ENCODE measurements around the gene SLC15A1.

SLC15A1 gene

DNA sequence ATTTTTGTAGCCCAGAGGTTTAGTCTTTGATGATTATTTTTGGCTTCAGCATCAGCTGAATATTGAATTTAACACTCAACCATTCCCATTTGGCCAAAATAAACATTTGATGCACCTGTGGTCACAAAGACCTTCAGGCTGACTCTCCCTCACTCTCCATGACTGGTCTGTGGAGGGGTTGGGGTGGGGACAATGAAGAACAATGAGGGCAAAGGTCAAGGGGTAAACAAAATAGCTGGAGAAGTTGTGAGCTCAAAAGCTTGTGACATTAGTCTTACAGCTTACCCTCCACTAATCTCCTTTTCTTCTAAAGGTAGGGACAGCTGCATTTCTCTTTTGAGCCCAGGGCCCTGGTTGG, 86.9 kb downstream of the SLC15A1 start:
- no peak for DNase-seq (ENCODE audit: low spot score in 2 of 2)
- Histone ChIP-seq H3K27me3 (ENCODE audit: low read depth) (no peaks in the 10 kb centered on the region; the same call in 1 of the 2 replicates), H3K4me1 (no peaks in the 10 kb centered on the region), H3K9me3 (no peaks in the 10 kb centered on the region), H3K4me3 (no peak overlapping the region), H3K36me3 (replicated peaks) (no peaks in the 10 kb centered on the region)
- in situ Hi-C loops (cut with MboI; ENCODE audit: low sequenced_read_pairs), result no loop called here

DNA sequence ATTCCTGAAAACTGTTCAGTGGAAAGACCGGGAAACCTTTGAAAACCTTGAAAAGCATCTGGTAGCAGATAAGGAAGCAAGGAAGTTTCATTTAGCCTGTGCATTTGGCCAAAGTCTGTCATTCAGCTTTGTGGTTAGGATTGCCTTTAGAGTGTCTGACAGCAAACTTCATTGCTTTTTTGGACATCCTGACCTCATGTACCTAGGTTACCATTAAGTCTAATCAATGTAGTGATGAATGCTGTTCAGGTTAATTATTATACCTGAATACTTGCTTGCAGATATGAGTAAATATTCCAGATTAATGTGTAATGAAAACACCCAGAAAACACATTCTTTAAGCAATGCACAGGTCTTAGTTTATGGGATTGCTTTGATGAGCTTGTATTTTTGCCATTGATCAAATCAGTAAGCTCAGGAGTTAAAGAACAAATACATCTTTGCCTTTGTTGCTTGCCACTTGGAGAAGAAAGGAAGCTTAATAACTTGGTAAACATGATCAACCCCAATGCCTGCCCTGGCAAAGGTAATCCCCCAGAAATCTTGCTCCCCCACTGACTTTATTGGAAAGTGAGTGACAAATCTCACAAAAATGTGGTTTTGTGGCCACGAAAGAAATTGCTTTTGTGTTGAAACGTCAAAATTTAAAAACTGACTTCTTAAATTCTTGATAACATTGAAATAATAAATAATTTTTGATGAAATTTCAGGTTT, 87.4 kb downstream of the SLC15A1 start:
- H3K4me3 ChIP-seq, result no peak overlapping the region
- no peaks in the 10 kb centered on the region; the same call in 1 of the 2 replicates for H3K27me3 ChIP-seq (ENCODE audit: low read depth)
- no peaks in the 10 kb centered on the region for H3K9me3 ChIP-seq
- no peak for DNase-seq (ENCODE audit: low spot score in 2 of 2)
- H3K4me1 ChIP-seq, result no peaks in the 10 kb centered on the region
- H3K36me3 ChIP-seq (replicated peaks), result no peaks in the 10 kb centered on the region
- in situ Hi-C loops (cut with MboI; ENCODE audit: low sequenced_read_pairs), result no loop called here

DNA sequence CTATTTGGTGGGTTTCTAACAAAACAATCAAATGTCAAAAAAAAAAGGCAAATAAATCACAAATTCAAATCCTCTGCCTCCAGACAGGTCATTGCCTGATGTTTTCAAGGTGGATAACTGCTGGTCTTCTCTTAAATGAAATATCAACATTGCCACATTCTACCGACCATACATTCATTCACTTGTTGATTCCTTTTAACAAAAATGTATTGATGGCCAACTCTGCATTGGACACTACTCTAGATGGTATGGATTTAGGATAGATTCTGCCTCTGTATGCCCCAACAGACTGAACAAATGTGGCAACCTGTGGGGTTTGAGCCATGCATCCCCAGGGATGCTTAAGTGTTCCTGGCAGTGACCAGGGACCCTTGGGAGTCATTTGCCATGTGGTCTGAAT, 88.0 kb downstream of the SLC15A1 start:
- in situ Hi-C loops (cut with MboI; ENCODE audit: low sequenced_read_pairs), result no loop called here
- Histone ChIP-seq H3K36me3 (replicated peaks) (no peaks in the 10 kb centered on the region), H3K4me3 (no peak overlapping the region), H3K27me3 (ENCODE audit: low read depth) (no peaks in the 10 kb centered on the region; the same call in 1 of the 2 replicates), H3K4me1 (no peaks in the 10 kb centered on the region), H3K9me3 (no peaks in the 10 kb centered on the region)
- no peak for DNase-seq (ENCODE audit: low spot score in 2 of 2)

DNA sequence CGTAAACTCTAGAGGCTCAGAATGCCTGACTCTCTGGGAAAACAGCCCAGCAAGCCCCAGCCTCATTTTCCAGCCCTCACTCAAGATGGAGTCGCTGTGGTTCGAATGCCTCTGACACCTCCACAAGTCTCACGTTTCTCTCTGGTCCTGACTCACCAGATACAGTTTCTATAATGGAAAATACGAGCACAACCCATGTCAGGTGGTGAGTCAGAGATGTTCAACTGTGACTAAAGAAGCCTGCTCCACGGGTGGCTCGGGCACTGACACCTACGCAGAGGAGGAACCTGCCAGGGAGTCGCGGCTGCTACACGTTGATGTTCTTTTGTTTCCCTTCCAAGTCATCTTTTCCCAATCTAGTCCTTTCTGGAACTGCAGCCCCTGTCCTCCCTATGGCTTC, 88.4 kb downstream of the SLC15A1 start:
- Histone ChIP-seq H3K27me3 (ENCODE audit: low read depth) (no peaks in the 10 kb centered on the region), H3K4me1 (no peaks in the 10 kb centered on the region), H3K36me3 (replicated peaks) (no peaks in the 10 kb centered on the region), H3K4me3 (no peak overlapping the region), H3K9me3 (peaks cover 3% of the 10 kb centered on the region)
- no peak for DNase-seq (ENCODE audit: low spot score in 2 of 2)
- in situ Hi-C loops (cut with MboI; ENCODE audit: low sequenced_read_pairs), result no loop called here

GRCh38 chr13:98658131-98658530, 94.3 kb downstream of the SLC15A1 start:
- H3K27me3 ChIP-seq (ENCODE audit: low read depth), result no peaks in the 10 kb centered on the region
- DNase-seq (ENCODE audit: low spot score in 2 of 2), result peak; percentile 19 to 48
- no peaks in the 10 kb centered on the region for H3K36me3 ChIP-seq (replicated peaks)
- H3K4me3 ChIP-seq, result no peak overlapping the region
- in situ Hi-C loops (cut with MboI; ENCODE audit: low sequenced_read_pairs), result no loop called here
- H3K4me1 ChIP-seq, result peaks cover 10% of the 10 kb centered on the region
- H3K9me3 ChIP-seq, result peaks cover 11% of the 10 kb centered on the region

DNA sequence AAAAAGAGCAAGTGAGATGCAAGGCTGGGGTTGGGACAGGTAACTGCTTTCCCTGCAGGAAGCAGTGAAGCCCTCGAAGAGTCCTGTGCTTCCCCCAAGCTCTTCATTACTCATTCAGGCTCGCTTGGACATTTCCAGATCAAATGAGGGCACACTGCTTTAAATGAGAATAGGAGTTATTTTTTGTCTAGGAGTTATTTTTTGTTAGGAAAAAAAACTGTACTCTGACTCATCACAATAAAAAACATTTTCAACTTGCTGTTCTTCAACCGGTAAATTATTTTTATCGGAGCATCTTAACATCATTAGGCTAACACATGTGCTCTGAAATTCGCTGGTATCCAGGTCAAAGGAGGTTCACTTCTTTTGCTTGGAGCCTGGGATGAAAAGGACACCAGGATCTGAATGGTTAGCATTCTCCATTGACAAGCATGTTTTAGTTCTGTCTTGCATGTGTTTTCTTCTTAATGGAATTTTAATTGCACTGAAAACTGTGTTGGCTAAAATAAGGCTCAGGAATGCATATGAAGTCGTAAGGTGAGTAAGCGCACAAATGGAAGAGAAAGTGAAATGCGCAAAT, 94.9 kb downstream of the SLC15A1 start:
- Histone ChIP-seq H3K4me1 (peaks cover 10% of the 10 kb centered on the region), H3K27me3 (ENCODE audit: low read depth) (no peaks in the 10 kb centered on the region), H3K4me3 (no peak overlapping the region), H3K36me3 (replicated peaks) (no peaks in the 10 kb centered on the region), H3K9me3 (peaks cover 11% of the 10 kb centered on the region)
- in situ Hi-C loops (cut with MboI; ENCODE audit: low sequenced_read_pairs), result no loop called here
- DNase-seq (ENCODE audit: low spot score in 2 of 2), result peak in 1 of 2 experiments; percentile 9

DNA sequence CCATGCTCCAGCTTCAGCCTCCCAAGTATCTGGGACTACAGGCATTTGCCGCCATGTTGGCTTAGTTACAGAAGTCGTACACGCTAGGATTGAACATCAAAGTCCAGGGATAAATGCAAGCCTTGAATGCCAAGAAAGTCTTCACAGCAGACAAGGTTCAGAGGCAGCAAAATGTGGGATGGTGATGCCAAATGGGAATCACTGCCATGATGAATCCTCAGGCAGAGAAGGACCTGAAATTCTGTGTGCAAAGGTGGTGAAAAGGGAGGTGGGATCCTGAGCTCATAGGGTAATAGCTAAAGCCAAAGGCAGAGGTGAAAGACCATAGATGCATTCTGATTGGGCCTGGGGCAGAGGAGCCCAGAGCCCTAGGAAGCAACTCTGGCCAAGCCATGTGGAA, 96.2 kb downstream of the SLC15A1 start:
- Histone ChIP-seq H3K27me3 (ENCODE audit: low read depth) (no peaks in the 10 kb centered on the region), H3K4me3 (no peak overlapping the region), H3K4me1 (peaks cover 10% of the 10 kb centered on the region), H3K9me3 (peaks cover 11% of the 10 kb centered on the region), H3K36me3 (replicated peaks) (no peaks in the 10 kb centered on the region)
- DNase-seq (ENCODE audit: low spot score in 2 of 2), result no peak
- in situ Hi-C loops (cut with MboI; ENCODE audit: low sequenced_read_pairs), result no loop called here

DNA sequence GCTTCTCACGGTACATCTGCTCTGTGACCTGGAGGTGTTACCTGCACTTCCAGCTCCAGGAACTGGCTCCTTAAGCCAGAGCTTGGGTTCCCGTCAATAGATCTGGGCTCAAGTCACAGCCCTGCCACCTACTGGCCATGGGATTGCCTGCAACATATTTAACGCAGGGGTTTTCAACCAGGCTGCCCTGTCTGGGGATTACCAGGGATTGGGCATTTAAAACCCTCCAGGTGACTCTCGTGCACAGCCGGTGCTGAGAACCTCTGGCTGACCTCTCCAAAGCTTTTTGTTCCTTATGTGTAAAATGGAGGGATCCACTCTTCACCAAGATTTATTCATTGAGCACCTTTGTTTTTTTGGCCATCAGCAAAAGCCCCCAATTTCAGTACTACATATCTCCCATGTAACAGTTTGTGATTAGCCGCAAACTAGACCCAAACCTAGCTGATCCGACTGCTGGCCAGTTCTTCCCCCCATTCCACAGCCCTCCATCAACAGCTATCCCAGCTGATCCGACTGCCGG, 98.9 kb downstream of the SLC15A1 start:
- Histone ChIP-seq H3K4me1 (peaks cover 10% of the 10 kb centered on the region), H3K27me3 (ENCODE audit: low read depth) (no peaks in the 10 kb centered on the region), H3K36me3 (replicated peaks) (no peaks in the 10 kb centered on the region), H3K9me3 (peaks cover 3% of the 10 kb centered on the region; the same call in 1 of the 2 replicates), H3K4me3 (no peak overlapping the region)
- DNase-seq (ENCODE audit: low spot score in 2 of 2), result peak; percentile 71 to 87
- in situ Hi-C loops (cut with MboI; ENCODE audit: low sequenced_read_pairs), result loop anchor here (5.0 kb wide), 1 partner anchor 206 kb away; no protein-coding TSS in a partner anchor

DNA sequence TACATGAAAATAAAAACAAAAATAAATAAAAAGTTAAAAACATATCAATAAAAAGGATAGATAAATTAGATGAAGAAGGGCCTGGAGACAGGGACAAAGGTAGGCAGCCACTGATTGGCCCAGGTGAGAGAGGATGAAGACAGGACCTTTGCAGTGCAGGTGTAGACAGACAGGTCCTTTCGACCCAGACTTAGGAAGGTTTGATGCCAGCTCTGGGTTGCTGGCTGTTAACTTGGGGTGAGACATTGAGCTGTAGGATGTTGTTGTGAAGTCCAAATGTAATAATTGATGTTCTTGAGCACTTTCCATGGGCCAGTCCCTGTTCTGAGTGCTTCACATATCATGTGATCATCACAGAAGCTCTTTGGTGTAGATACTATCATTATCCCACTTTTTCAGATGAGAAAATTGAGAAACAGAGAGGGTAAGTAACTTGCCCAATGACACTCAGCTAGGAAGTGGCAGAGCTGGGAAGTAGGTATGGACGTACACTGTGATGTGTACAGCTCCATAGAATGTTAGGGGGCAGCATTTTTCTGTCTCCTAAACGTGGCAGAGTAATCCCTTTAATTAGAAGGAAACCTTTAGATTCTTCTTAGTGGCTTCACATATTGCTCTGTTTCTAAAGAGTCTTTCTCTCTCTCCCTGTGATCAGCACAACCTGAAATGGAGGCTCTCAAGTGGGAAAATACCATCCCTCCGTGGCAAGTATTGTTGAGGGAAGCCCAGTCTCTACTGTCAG, 99.6 kb downstream of the SLC15A1 start:
- no peaks in the 10 kb centered on the region for H3K36me3 ChIP-seq (replicated peaks)
- in situ Hi-C loops (cut with MboI; ENCODE audit: low sequenced_read_pairs), result loop anchor here (5.0 kb wide), 1 partner anchor 206 kb away; no protein-coding TSS in a partner anchor

DNA sequence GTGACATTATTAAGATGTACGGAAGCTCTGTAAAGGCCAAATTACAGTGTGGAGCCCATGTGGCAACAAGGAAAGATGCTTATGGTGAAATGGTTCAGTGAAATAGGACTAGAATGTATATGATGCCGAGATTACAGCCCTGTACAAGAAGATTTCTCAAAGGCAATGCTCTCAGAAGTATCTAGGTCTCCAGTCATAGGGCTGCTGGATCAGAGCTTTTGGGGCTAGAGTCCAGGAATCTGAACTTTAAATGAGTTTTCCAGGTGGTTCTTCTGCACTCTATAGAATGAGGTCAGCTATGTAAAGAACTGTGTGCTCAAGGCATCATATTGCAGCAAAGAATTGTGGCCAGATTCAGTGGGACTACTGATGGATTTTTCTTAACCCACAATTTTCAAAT, 100.2 kb downstream of the SLC15A1 start:
- Histone ChIP-seq H3K9me3 (no peaks in the 10 kb centered on the region), H3K36me3 (replicated peaks) (no peaks in the 10 kb centered on the region), H3K4me3 (no peak overlapping the region), H3K27me3 (ENCODE audit: low read depth) (no peaks in the 10 kb centered on the region), H3K4me1 (peaks cover under 1% of the 10 kb centered on the region)
- in situ Hi-C loops (cut with MboI; ENCODE audit: low sequenced_read_pairs), result loop anchor here (5.0 kb wide), 1 partner anchor 205 kb away; no protein-coding TSS in a partner anchor
- no peak for DNase-seq (ENCODE audit: low spot score in 2 of 2)

More for the DNA sequence above, 99.6 kb downstream of the SLC15A1 start:
- Histone ChIP-seq H3K4me1 (peaks cover 5% of the 10 kb centered on the region), H3K4me3 (no peak overlapping the region), H3K9me3 (no peaks in the 10 kb centered on the region), H3K27me3 (ENCODE audit: low read depth) (no peaks in the 10 kb centered on the region)
- no peak for DNase-seq (ENCODE audit: low spot score in 2 of 2)

GRCh38 chr13:98651744-98652143, 100.7 kb downstream of the SLC15A1 start:
- no peaks in the 10 kb centered on the region for H3K9me3 ChIP-seq
- peaks cover 2% of the 10 kb centered on the region; the same call in 1 of the 2 replicates for H3K4me1 ChIP-seq
- in situ Hi-C loops (cut with MboI; ENCODE audit: low sequenced_read_pairs), result loop anchor here (5.0 kb wide), 1 partner anchor 204 kb away; no protein-coding TSS in a partner anchor
- DNase-seq (ENCODE audit: low spot score in 2 of 2), result no peak
- H3K4me3 ChIP-seq, result no peak overlapping the region
- H3K27me3 ChIP-seq (ENCODE audit: low read depth), result no peaks in the 10 kb centered on the region
- no peaks in the 10 kb centered on the region for H3K36me3 ChIP-seq (replicated peaks)

GRCh38 chr13:98650396-98651107, 101.9 kb downstream of the SLC15A1 start:
- Histone ChIP-seq H3K4me3 (no peak overlapping the region), H3K9me3 (no peaks in the 10 kb centered on the region), H3K4me1 (peaks cover 2% of the 10 kb centered on the region; the same call in 1 of the 2 replicates), H3K36me3 (replicated peaks) (no peaks in the 10 kb centered on the region), H3K27me3 (ENCODE audit: low read depth) (no peaks in the 10 kb centered on the region)
- DNase-seq (ENCODE audit: low spot score in 2 of 2), result no peak
- in situ Hi-C loops (cut with MboI; ENCODE audit: low sequenced_read_pairs), result loop anchor here (5.0 kb wide), 1 partner anchor 203 kb away; no protein-coding TSS in a partner anchor

- in situ Hi-C loops (cut with MboI; ENCODE audit: low sequenced_read_pairs), result loop anchor here (5.0 kb wide), 1 partner anchor 203 kb away; no protein-coding TSS in a partner anchor
Observed at GRCh38 chr13:98649861-98650260, 102.6 kb downstream of the SLC15A1 start.

More at GRCh38 chr13:98649861-98650260, 102.6 kb downstream of the SLC15A1 start:
- Histone ChIP-seq H3K4me1 (peaks cover 2% of the 10 kb centered on the region; the same call in 1 of the 2 replicates), H3K36me3 (replicated peaks) (no peaks in the 10 kb centered on the region), H3K27me3 (ENCODE audit: low read depth) (no peaks in the 10 kb centered on the region), H3K9me3 (no peaks in the 10 kb centered on the region), H3K4me3 (no peak overlapping the region)
- no peak for DNase-seq (ENCODE audit: low spot score in 2 of 2)
